HG03039 (cell line): ENCODE results near the gene KCTD7.
A peak's percentile ranks its signal among the peaks of the same experiment; 100 is the strongest.
"Not testable (repeated sequence)": the region's sequence is repeated elsewhere in the genome, so short reads cannot be mapped to it uniquely, and the experiment has no call there.

Experiments
- ATAC-seq: cut with Tn5 transposase; IDR thresholded peaks from one replicate; pipeline ENCODE4 v1.9.1; 2021; ENCODE audit warnings: mild to moderate bottlenecking, moderate library complexity; ENCODE audit not compliant: unreplicated experiment

The KCTD7 gene

GRCh38 chr7:66628361-66629221 lies at the start of gene KCTD7:
TSS of gene KCTD7 (plus strand) at chr7:66628881. CDS start at chr7:66629065, 184 bp downstream.
- peak; percentile 90 for ATAC-seq

DNA sequence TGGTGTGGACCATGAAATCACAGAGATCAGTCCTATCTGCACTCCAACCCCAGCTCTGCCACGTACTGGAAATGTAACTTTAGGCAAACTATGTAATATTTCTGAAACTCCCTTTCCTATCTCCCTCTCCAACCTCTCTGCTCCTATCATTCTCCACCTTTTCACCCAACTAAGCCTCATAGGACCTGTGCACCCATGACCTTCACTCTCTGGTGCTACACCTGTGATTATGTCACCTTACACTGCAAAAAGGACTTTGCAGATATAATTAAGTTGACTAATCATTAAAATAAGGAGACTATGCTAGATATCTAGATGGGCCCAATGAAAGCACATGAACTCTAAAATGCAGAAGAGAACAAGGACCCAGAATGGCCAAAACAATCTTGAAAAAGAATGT lies 48.3 kb upstream of the KCTD7 start:
- not testable (repeated sequence) for ATAC-seq

DNA sequence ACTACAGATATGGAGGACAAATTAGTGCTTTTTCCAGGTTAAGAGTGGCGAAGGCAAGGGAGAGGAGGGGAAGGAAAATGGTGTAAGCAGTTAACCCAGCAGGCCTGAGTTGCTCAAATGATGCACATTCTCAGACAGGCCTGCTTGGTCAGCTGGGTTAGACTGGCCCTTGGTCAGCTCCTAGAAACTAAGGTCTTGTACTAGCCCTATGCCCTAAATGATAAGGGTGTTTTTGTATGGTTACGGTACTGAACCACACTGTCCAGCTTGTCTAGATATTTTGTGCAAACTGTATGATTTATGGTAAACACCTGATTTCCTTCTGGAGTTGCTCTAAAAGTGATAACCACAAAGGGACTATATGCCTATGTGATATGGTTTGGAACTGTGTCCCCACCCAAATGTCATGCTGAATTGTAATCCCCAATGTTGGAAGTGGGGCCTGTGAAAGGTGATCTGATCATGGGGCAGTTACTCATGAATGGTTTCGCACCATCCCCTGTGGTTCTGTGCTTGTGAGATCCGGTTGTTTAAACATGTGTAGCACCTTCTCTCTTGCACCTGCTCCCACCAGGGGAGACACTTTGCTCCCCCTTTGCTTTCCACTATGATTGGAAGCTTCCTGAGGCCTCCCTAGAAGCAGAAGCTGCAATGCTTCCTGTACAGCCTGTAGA lies 45.7 kb upstream of the KCTD7 start:
- not testable (repeated sequence) for ATAC-seq

- no peak for ATAC-seq
Observed at GRCh38 chr7:66583490-66584110, 45.1 kb upstream of the KCTD7 start.

DNA sequence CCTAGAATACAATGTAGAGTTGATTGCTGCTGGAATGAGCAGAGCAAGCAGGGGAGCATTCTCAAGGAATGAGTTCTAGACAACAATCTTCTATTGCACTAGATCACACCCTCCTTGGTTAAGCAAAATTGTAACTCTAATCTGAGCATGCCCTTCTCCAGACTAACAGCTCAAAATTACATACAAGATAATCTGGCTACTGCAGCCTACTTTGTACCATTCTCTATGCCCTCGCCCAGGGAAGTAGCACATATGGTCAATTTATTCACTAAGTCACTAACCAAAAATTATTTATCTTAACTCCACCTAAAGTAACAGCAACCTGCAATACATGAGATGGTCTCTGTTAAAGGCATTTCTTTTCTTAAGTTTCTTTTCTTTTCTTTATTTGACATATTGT lies 42.5 kb upstream of the KCTD7 start:
- no peak for ATAC-seq

- not testable (repeated sequence) for ATAC-seq
Observed at GRCh38 chr7:66588226-66588625, 40.5 kb upstream of the KCTD7 start.

DNA sequence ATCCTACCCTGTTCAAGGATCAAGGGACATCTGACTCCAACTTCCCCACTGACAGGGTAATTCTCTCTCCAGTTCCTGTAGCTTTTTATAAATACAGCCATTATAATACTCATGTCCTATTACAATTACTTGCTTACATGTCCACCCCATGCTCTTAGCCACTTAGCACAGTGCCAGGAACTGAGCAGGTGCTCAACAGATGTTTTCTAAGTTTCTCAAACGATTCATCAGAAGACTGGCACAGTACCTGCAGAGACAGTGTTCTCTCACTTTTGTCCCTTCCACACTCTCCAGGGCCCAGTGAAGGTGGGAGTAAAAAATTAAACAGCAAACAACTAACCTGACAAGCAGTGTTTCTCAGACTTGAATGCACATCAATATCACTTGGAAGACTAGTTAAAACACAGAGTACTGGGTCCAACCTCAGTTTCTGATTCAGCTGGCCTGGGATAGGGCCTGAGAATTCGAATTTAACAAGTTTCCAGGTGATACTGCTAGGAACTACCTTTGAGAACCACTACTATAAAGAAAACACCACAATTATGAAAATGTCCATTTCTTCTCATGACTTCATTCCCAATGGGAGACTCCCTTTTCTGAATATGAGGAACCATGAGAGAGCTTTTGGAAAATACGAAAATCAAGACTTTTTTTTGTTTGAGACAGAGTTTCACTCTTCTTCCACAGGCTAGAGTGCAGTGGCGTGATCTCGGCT lies 39.7 kb upstream of the KCTD7 start:
- not testable (repeated sequence) for ATAC-seq

DNA sequence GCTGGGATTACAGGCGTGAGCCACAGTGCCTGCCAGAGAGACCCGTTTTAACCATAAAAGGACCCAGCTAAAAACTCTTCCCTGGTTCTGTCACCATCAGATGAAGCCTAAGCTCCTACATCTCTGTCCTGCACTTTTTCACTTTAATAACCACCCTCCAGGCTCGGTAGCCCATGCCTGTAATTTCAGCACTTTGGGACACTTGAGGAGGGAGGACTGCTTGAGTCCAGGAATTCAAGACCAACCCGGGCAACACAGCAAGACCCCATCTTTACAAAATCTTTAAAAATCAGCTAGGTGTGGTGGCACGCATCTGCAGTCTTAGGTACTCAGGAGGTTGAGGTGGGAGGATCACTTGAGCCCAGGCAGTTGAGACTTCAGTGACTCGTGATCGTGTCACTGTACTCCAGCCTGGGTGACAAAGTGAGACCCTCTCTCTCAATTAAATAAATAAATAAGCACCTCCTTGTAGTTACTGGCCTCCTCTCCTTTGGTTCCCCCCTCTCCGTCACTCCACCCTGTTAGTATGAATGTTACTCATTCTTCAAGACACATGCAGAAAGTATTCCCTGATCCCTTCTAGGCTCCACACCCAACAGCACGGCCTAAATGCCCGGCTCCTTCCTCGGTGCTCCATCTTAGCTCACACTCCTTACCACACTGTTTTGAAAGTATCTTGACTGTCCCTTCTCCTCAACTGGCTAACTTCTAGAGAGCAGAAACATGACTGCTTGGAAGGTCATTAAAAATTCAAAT lies 38.2 kb upstream of the KCTD7 start:
- not testable (repeated sequence) for ATAC-seq

GRCh38 chr7:66591058-66591798 lies 37.5 kb upstream of the KCTD7 start:
- ATAC-seq, result not testable (repeated sequence)

- peak; percentile 99 for ATAC-seq
Observed at GRCh38 chr7:66591799-66592596, 36.7 kb upstream of the KCTD7 start.

- ATAC-seq, result not testable (repeated sequence)
Observed at GRCh38 chr7:66592597-66593146, 36.0 kb upstream of the KCTD7 start.

GRCh38 chr7:66594082-66594481 lies 34.6 kb upstream of the KCTD7 start:
- ATAC-seq, result not testable (repeated sequence)

GRCh38 chr7:66597461-66597860 lies 31.2 kb upstream of the KCTD7 start:
- no peak for ATAC-seq

- ATAC-seq, result no peak
Observed at GRCh38 chr7:66602159-66602558, 26.5 kb upstream of the KCTD7 start.

GRCh38 chr7:66604198-66604597 lies 24.5 kb upstream of the KCTD7 start:
- ATAC-seq, result no peak

GRCh38 chr7:66606540-66607291 lies 22.0 kb upstream of the KCTD7 start:
- ATAC-seq, result not testable (repeated sequence)

GRCh38 chr7:66609176-66609575 lies 19.5 kb upstream of the KCTD7 start:
- no peak for ATAC-seq

GRCh38 chr7:66614596-66614995 lies 14.1 kb upstream of the KCTD7 start:
- not testable (repeated sequence) for ATAC-seq
